ENCODE measurements around the gene STK17B.

Gene STK17B

DNA sequence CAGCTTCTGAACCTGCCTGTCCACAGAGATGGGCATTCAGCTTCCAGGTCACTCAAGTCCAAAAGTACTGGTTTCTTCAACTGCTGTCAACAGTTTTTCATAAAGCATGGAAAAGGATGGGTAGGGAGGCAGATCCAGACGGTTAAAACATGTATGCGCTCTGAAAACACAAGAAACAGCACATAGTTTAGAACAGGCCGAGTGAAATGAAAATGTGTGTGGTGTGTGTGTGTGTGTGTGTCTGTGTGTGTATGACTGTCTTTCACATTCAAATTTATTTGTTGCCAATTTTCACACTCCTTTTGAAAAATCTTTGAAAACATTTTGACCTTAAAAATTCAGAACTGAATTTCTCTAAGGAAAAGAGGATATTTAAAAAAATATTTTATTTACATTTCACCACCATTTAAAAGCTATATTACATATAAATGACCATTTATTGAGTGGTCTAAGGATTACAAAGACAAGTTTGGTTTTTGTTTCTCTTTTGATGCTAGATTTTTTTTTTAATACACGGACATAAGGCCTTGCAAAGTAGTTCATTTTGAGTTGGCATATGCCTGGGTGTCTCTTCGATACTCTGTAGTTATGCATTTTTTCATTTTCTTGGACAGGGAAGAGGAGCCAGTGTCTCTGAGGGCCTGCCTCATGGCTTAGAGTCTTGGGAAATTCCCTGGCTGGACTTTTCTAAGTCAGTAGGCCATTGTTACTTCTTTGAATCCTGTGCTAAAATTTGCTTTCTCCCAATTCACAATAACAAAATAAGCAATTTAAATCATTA, 30.0 kb upstream of the STK17B start:
- H3K4me3 ChIP-seq (ENCODE audit: low read length), result peak overlapping the region; percentile 25; the same call in 1 of the 2 replicates
- H3K9me2 ChIP-seq (replicated peaks; ENCODE audit: control insufficient read depth, low read length), result no peaks in the 10 kb centered on the region
- peak overlapping the region; percentile 36 for H3K27ac ChIP-seq (ENCODE audit: low read depth, low read length)
- no peaks in the 10 kb centered on the region for H3K36me3 ChIP-seq (ENCODE audit: control insufficient read depth, low read length)
- H3K4me2 ChIP-seq (ENCODE audit: low read length), result peak overlapping the region; percentile 55
- no peaks in the 10 kb centered on the region for H3K27me3 ChIP-seq (ENCODE audit: control insufficient read depth, low read length)
- no peaks in the 10 kb centered on the region for H4K20me1 ChIP-seq (ENCODE audit: control insufficient read depth, insufficient read depth, low read depth, low read length)
- peaks cover 12% of the 10 kb centered on the region for H3F3A ChIP-seq (ENCODE audit: control insufficient read depth, insufficient read depth)
- TF ChIP-seq EZH2phosphoT487 (IDR thresholded peaks at IDR 0.05; ENCODE audit: borderline replicate concordance, low read length) (no peak), CTCF (IDR thresholded peaks at IDR 0.05; ENCODE audit: low read depth, low read length, poor library complexity, severe bottlenecking) (no peak)
- H3K9me3 ChIP-seq (ENCODE audit: control insufficient read depth, insufficient read depth, low read length), result no peaks in the 10 kb centered on the region
- H3K79me2 ChIP-seq (ENCODE audit: control insufficient read depth, low read length), result no peaks in the 10 kb centered on the region
- H3K4me1 ChIP-seq (ENCODE audit: control insufficient read depth, low read length), result peaks cover 14% of the 10 kb centered on the region

DNA sequence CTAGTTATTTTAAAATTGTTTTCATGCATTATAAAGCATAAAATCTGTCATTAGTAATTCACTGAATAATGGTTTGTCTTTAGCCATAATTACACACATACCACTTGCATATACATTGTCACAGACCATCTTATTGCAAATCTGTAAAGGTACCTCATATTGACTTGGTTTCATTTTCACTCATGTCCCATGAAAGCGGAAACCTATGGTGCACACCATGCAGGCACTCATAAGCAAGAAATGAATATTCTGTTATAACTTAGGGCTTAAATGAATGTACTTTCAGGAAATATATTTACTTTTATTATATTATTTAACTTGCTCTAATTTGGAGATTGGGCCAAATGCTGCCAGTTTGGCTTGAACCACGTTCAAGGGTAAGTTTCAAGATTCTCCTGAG, 29.2 kb upstream of the STK17B start:
- H3K4me2 ChIP-seq (ENCODE audit: low read length), result peak overlapping the region; percentile 55
- TF ChIP-seq EZH2phosphoT487 (IDR thresholded peaks at IDR 0.05; ENCODE audit: borderline replicate concordance, low read length) (no peak), CTCF (IDR thresholded peaks at IDR 0.05; ENCODE audit: low read depth, low read length, poor library complexity, severe bottlenecking) (no peak)
- no peaks in the 10 kb centered on the region for H3K9me2 ChIP-seq (replicated peaks; ENCODE audit: control insufficient read depth, low read length)
- H3K79me2 ChIP-seq (ENCODE audit: control insufficient read depth, low read length), result no peaks in the 10 kb centered on the region
- no peaks in the 10 kb centered on the region for H3K27me3 ChIP-seq (ENCODE audit: control insufficient read depth, low read length)
- peaks cover 12% of the 10 kb centered on the region for H3F3A ChIP-seq (ENCODE audit: control insufficient read depth, insufficient read depth)
- no peaks in the 10 kb centered on the region for H4K20me1 ChIP-seq (ENCODE audit: control insufficient read depth, insufficient read depth, low read depth, low read length)
- no peak overlapping the region for H3K4me3 ChIP-seq (ENCODE audit: low read length)
- H3K4me1 ChIP-seq (ENCODE audit: control insufficient read depth, low read length), result peaks cover 13% of the 10 kb centered on the region
- no peaks in the 10 kb centered on the region for H3K9me3 ChIP-seq (ENCODE audit: control insufficient read depth, insufficient read depth, low read length)
- H3K36me3 ChIP-seq (ENCODE audit: control insufficient read depth, low read length), result no peaks in the 10 kb centered on the region
- H3K27ac ChIP-seq (ENCODE audit: low read depth, low read length), result no peak overlapping the region

- Histone ChIP-seq H3K9me2 (replicated peaks; ENCODE audit: control insufficient read depth, low read length) (no peaks in the 10 kb centered on the region), H4K20me1 (ENCODE audit: control insufficient read depth, insufficient read depth, low read depth, low read length) (no peaks in the 10 kb centered on the region), H3K27ac (ENCODE audit: low read depth, low read length) (peak overlapping the region; percentile 44), H3K27me3 (ENCODE audit: control insufficient read depth, low read length) (no peaks in the 10 kb centered on the region), H3K4me3 (ENCODE audit: low read length) (peak overlapping the region; percentile 52), H3K36me3 (ENCODE audit: control insufficient read depth, low read length) (no peaks in the 10 kb centered on the region), H3F3A (ENCODE audit: control insufficient read depth, insufficient read depth) (peaks cover 12% of the 10 kb centered on the region), H3K9me3 (ENCODE audit: control insufficient read depth, insufficient read depth, low read length) (no peaks in the 10 kb centered on the region), H3K4me2 (ENCODE audit: low read length) (peak overlapping the region; percentile 53), H3K79me2 (ENCODE audit: control insufficient read depth, low read length) (peaks cover 4% of the 10 kb centered on the region; the same call in 1 of the 2 replicates), H3K4me1 (ENCODE audit: control insufficient read depth, low read length) (peaks cover 43% of the 10 kb centered on the region)
- TF ChIP-seq EZH2phosphoT487 (IDR thresholded peaks at IDR 0.05; ENCODE audit: borderline replicate concordance, low read length) (no peak), CTCF (IDR thresholded peaks at IDR 0.05; ENCODE audit: low read depth, low read length, poor library complexity, severe bottlenecking) (no peak)
These were observed 24.4 kb upstream of the STK17B start for GRCh38 chr2:196195758-196196157.
